Measurements from ENCODE around the gene SSTR4. TPM values are rescaled to one million over a fixed set of nuclear protein-coding genes. Genes with fewer than 3 reads are reported as not detected.

The SSTR4 gene
- total RNA-seq, 2 experiments from 2014 or later = not detected

GRCh38 chr20:23062632-23063031 is 27.5 kb downstream of the SSTR4 start:
- Histone ChIP-seq H2AFZ (ENCODE audit: low read length) (no peak overlapping the region), H3K4me1 (ENCODE audit: insufficient read depth, low read length, poor library complexity, severe bottlenecking) (no peaks in the 10 kb centered on the region), H3K36me3 (ENCODE audit: insufficient read depth, low read length) (no peaks in the 10 kb centered on the region), H3K9me3 (ENCODE audit: low read length) (no peaks in the 10 kb centered on the region), H3K4me2 (ENCODE audit: low read length) (no peak overlapping the region), H3K27ac (ENCODE audit: low read depth, low read length, poor library complexity, severe bottlenecking) (no peak overlapping the region), H3K9me2 (ENCODE audit: insufficient read depth, low read length) (no peaks in the 10 kb centered on the region), H3K4me3 (ENCODE audit: low read depth, low read length, poor library complexity, severe bottlenecking) (no peak overlapping the region), H3K79me2 (ENCODE audit: insufficient read depth, low read depth, low read length) (no peaks in the 10 kb centered on the region), H4K20me1 (ENCODE audit: insufficient read depth, low read length) (no peaks in the 10 kb centered on the region)
- intact Hi-C loops (cut with micrococcal nuclease; ENCODE audit: unreplicated experiment) = no loop called here
- no peak for DNase-seq (ENCODE audit: low spot score)
- ChIA-PET CTCF (ENCODE audit: unreplicated experiment) (no interaction called here), POLR2A (no interaction called here)
- TF ChIP-seq CTCF (conservative IDR thresholded peaks at IDR 0.05; ENCODE audit: low read length) (no peak), EZH2phosphoT487 (IDR thresholded peaks at IDR 0.05; ENCODE audit: borderline replicate concordance, low read depth, low read length) (no peak)
- no TSS peak for BruUV-seq (replicated peaks)

GRCh38 chr20:23063168-23063567 is 28.1 kb downstream of the SSTR4 start:
- Histone ChIP-seq H3K9me2 (ENCODE audit: insufficient read depth, low read length) (no peaks in the 10 kb centered on the region), H3K9me3 (ENCODE audit: low read length) (no peaks in the 10 kb centered on the region), H4K20me1 (ENCODE audit: insufficient read depth, low read length) (no peaks in the 10 kb centered on the region), H3K36me3 (ENCODE audit: insufficient read depth, low read length) (no peaks in the 10 kb centered on the region), H3K27ac (ENCODE audit: low read depth, low read length, poor library complexity, severe bottlenecking) (no peak overlapping the region), H3K4me3 (ENCODE audit: low read depth, low read length, poor library complexity, severe bottlenecking) (no peak overlapping the region), H3K4me1 (ENCODE audit: insufficient read depth, low read length, poor library complexity, severe bottlenecking) (no peaks in the 10 kb centered on the region), H3K4me2 (ENCODE audit: low read length) (no peak overlapping the region), H3K79me2 (ENCODE audit: insufficient read depth, low read depth, low read length) (no peaks in the 10 kb centered on the region), H2AFZ (ENCODE audit: low read length) (no peak overlapping the region)
- no TSS peak for BruUV-seq (replicated peaks)
- intact Hi-C loops (cut with micrococcal nuclease; ENCODE audit: unreplicated experiment) = no loop called here
- TF ChIP-seq CTCF (conservative IDR thresholded peaks at IDR 0.05; ENCODE audit: low read length) = no peak
- TF ChIP-seq EZH2phosphoT487 (IDR thresholded peaks at IDR 0.05; ENCODE audit: borderline replicate concordance, low read depth, low read length) = no peak
- ChIA-PET POLR2A (no interaction called here), CTCF (ENCODE audit: unreplicated experiment) (no interaction called here)
- DNase-seq (ENCODE audit: low spot score) = no peak

- intact Hi-C loops (cut with micrococcal nuclease; ENCODE audit: unreplicated experiment) = no loop called here
- Histone ChIP-seq H3K9me3 (ENCODE audit: low read length) (no peaks in the 10 kb centered on the region), H3K4me3 (ENCODE audit: low read depth, low read length, poor library complexity, severe bottlenecking) (no peak overlapping the region), H4K20me1 (ENCODE audit: insufficient read depth, low read length) (no peaks in the 10 kb centered on the region), H3K36me3 (ENCODE audit: insufficient read depth, low read length) (no peaks in the 10 kb centered on the region), H2AFZ (ENCODE audit: low read length) (no peak overlapping the region), H3K79me2 (ENCODE audit: insufficient read depth, low read depth, low read length) (no peaks in the 10 kb centered on the region), H3K4me1 (ENCODE audit: insufficient read depth, low read length, poor library complexity, severe bottlenecking) (no peaks in the 10 kb centered on the region), H3K9me2 (ENCODE audit: insufficient read depth, low read length) (no peaks in the 10 kb centered on the region), H3K27ac (ENCODE audit: low read depth, low read length, poor library complexity, severe bottlenecking) (no peak overlapping the region), H3K4me2 (ENCODE audit: low read length) (no peak overlapping the region)
- TF ChIP-seq EZH2phosphoT487 (IDR thresholded peaks at IDR 0.05; ENCODE audit: borderline replicate concordance, low read depth, low read length) = no peak
- TF ChIP-seq CTCF (conservative IDR thresholded peaks at IDR 0.05; ENCODE audit: low read length) = no peak
- no TSS peak for BruUV-seq (replicated peaks)
- ChIA-PET CTCF (ENCODE audit: unreplicated experiment) (no interaction called here), POLR2A (no interaction called here)
- no peak for DNase-seq (ENCODE audit: low spot score)
Observed at GRCh38 chr20:23063581-23063980, 28.5 kb downstream of the SSTR4 start.
